Skeletal muscle satellite cell (primary cell): ENCODE measurements around the gene LYPD4.

Source experiments
- H3K27me3 ChIP-seq: 2 replicates; pipeline ENCODE4 v1.7.0; 2013; ENCODE audit warnings: low read length; ENCODE audit not compliant: control insufficient read depth, insufficient read depth
- H3K36me3 ChIP-seq: 2 replicates; pipeline ENCODE4 v1.7.0; 2013; ENCODE audit warnings: mild to moderate bottlenecking, control low read depth, low read length; ENCODE audit not compliant: insufficient read depth
- H3K4me1 ChIP-seq: 2 replicates; pipeline ENCODE4 v1.7.0; 2013; ENCODE audit warnings: low read length; ENCODE audit not compliant: control insufficient read depth, insufficient read depth
- H3K4me2 ChIP-seq: 2 replicates; pipeline ENCODE4 v1.7.0; 2013; ENCODE audit warnings: mild to moderate bottlenecking, low read length
- H3K4me3 ChIP-seq: 2 replicates; pipeline ENCODE4 v1.7.0; 2013; ENCODE audit warnings: low read length
- H3K9ac ChIP-seq: 2 replicates; pipeline ENCODE4 v1.7.0; 2013; ENCODE audit warnings: mild to moderate bottlenecking, low read depth, low read length, moderate library complexity
- H3K9me3 ChIP-seq: replicated peaks from 2 replicates; pipeline ENCODE4 v1.7.0; 2013; ENCODE audit warnings: mild to moderate bottlenecking, control low read depth, low read length

Gene LYPD4

DNA sequence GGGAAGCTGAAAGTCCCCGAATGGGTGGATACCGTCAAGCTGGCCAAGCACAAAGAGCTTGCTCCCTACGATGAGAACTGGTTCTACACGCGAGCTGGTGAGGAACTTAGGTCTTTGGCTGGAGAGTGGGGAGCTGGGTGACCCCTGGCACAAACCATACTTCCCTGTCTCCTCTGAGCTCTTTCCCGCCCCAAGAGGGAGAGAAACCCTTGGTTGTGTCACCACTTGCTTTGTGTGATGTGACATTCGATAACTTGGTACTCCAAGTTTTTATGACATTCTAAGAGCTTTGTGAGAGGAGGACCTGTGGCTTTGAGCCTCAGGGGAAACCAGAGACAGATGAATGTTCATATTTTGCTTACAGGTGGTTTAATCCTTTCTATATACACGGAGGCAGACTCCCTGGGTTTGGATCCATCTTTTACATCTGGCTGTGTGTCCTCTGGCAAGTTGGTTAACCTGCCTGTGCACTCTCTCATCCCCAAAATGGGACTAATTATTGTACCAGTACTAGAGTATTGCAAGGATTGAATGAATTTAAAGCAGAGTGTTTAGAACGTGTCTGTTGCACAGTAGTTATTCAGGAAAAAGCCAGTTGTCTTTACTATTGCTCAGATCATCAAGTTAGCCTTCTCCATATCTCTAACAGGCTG is 16.8 kb upstream of the LYPD4 start:
- peak overlapping the region; percentile 97 for H3K4me2 ChIP-seq

DNA sequence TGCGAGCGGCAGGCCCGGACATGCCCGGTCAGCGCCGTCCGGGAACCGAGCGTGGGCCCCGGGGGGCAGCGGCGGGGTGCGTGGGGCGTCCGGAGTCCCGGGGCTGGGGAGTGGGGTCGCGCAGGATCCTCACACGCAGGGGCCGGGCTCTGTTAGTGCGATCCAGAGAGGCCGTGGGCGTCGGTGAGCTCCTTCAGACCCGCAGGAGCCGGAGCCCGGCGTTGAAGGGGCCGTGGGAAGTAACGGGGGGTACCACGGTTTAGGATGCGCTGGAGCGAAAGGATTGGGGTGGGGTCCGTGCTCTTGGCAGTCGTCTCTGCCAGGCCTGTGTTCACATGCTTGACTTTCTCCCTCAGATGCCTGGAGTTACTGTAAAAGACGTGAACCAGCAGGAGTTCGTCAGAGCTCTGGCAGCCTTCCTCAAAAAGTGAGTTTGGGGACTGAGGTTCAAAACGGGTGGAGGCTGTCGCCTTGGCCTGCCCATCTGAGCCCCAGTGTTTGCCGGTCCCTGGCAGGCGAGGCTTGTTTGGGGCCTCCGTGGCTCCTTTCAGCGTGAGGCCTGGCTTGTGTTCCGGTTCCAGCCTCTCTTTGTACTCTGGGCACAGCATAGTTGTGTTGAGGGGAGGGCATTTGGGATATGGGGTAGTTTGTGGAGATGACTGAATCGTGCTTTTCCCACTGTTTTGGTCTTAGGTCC is 16.1 kb upstream of the LYPD4 start:
- peak overlapping the region; percentile 97 for H3K4me2 ChIP-seq
- peaks cover 25% of the 10 kb centered on the region for H3K4me1 ChIP-seq
- no peaks in the 10 kb centered on the region for H3K27me3 ChIP-seq
- H3K9me3 ChIP-seq = no peaks in the 10 kb centered on the region
- peak overlapping the region; percentile 99 for H3K9ac ChIP-seq
- peaks cover 47% of the 10 kb centered on the region for H3K36me3 ChIP-seq
- peak overlapping the region; percentile 90 for H3K4me3 ChIP-seq

More for the DNA sequence above, 16.8 kb upstream of the LYPD4 start:
- H3K4me3 ChIP-seq = peak overlapping the region; percentile 90
- H3K4me1 ChIP-seq = peaks cover 25% of the 10 kb centered on the region
- no peaks in the 10 kb centered on the region for H3K27me3 ChIP-seq
- peak overlapping the region; percentile 99 for H3K9ac ChIP-seq
- H3K36me3 ChIP-seq = peaks cover 49% of the 10 kb centered on the region
- no peaks in the 10 kb centered on the region for H3K9me3 ChIP-seq

- Histone ChIP-seq H3K4me1 (peaks cover 25% of the 10 kb centered on the region), H3K9me3 (no peaks in the 10 kb centered on the region), H3K36me3 (peaks cover 41% of the 10 kb centered on the region), H3K27me3 (peaks cover 4% of the 10 kb centered on the region), H3K9ac (peak within 1 kb of the TSS; percentile 99), H3K4me3 (peak within 1 kb of the TSS; percentile 90), H3K4me2 (peak within 1 kb of the TSS; percentile 97)
Measured at GRCh38 chr19:41859618-41860418, 15.3 kb upstream of the LYPD4 start, which contains the start of gene RPS19. Gene RPS19 (plus strand): TSS chr19:41860255. CDS start chr19:41860775, 520 bp downstream.

- Histone ChIP-seq H3K4me3 (peak overlapping the region; percentile 90), H3K9me3 (no peaks in the 10 kb centered on the region), H3K4me1 (peaks cover 25% of the 10 kb centered on the region), H3K27me3 (peaks cover 11% of the 10 kb centered on the region), H3K9ac (peak overlapping the region; percentile 62), H3K36me3 (peaks cover 35% of the 10 kb centered on the region), H3K4me2 (peak overlapping the region; percentile 80)
Measured at GRCh38 chr19:41859213-41859617, 14.7 kb upstream of the LYPD4 start.

DNA sequence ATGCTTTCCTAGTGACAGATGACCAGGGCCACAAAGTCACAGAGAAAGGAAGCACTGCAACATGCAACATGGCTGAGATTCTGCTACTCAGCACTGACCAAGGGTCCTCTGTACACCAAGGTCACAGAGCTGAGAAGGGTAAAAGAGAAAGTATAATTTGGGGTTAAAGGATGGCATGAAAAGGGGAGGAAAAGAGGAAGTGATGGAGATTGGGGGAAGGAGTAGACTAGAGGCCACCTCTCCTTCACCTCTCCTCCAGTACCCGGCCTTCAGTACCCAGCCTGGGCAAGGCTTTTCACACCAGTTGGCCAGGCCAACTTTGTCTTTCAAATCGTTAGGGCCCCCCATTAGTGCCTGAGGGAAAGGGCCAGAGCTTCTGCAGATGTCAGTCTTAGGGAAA is 9.3 kb upstream of the LYPD4 start:
- Histone ChIP-seq H3K9ac (no peak overlapping the region), H3K27me3 (peaks cover 53% of the 10 kb centered on the region), H3K4me2 (no peak overlapping the region), H3K4me3 (no peak overlapping the region), H3K36me3 (no peaks in the 10 kb centered on the region), H3K9me3 (no peaks in the 10 kb centered on the region), H3K4me1 (no peaks in the 10 kb centered on the region)

- no peak overlapping the region for H3K4me3 ChIP-seq
- H3K27me3 ChIP-seq = peaks cover 53% of the 10 kb centered on the region
- H3K4me1 ChIP-seq = no peaks in the 10 kb centered on the region
- no peaks in the 10 kb centered on the region for H3K9me3 ChIP-seq
- no peak overlapping the region for H3K9ac ChIP-seq
- no peaks in the 10 kb centered on the region for H3K36me3 ChIP-seq
- H3K4me2 ChIP-seq = no peak overlapping the region
Measured at GRCh38 chr19:41853344-41853743, 8.9 kb upstream of the LYPD4 start.

GRCh38 chr19:41851456-41851855 is 7.0 kb upstream of the LYPD4 start:
- Histone ChIP-seq H3K9ac (no peak overlapping the region), H3K4me1 (no peaks in the 10 kb centered on the region), H3K36me3 (no peaks in the 10 kb centered on the region), H3K9me3 (no peaks in the 10 kb centered on the region), H3K4me2 (no peak overlapping the region), H3K27me3 (peaks cover 53% of the 10 kb centered on the region), H3K4me3 (no peak overlapping the region)

DNA sequence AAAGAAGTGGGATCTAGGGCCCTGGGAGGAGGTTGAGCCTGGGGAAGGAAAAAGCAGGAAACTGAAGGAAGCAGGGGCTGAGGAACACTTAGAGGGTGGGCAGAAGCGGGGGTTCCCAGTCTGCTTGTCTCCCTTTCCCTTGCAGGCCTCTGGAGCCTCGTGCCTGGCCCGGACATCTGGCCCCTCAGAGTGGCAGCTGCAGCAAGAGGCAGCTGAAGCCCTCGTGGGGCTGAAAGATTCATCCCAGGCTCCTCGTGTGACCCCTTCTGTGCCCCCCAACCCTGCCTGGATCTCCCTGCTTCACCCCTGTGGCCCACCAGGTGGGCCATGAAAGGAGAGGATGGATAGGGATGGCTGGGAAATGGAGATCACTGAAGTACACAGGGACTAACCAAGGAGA is 5.9 kb upstream of the LYPD4 start:
- Histone ChIP-seq H3K4me2 (no peak overlapping the region), H3K4me3 (no peak overlapping the region), H3K4me1 (no peaks in the 10 kb centered on the region), H3K9ac (no peak overlapping the region), H3K36me3 (no peaks in the 10 kb centered on the region), H3K9me3 (no peaks in the 10 kb centered on the region), H3K27me3 (peaks cover 53% of the 10 kb centered on the region)

- Histone ChIP-seq H3K4me3 (no peak overlapping the region), H3K9ac (no peak overlapping the region), H3K27me3 (peaks cover 41% of the 10 kb centered on the region), H3K4me1 (no peaks in the 10 kb centered on the region), H3K9me3 (no peaks in the 10 kb centered on the region), H3K36me3 (no peaks in the 10 kb centered on the region), H3K4me2 (no peak overlapping the region)
Measured at GRCh38 chr19:41849067-41849466, 4.6 kb upstream of the LYPD4 start.

DNA sequence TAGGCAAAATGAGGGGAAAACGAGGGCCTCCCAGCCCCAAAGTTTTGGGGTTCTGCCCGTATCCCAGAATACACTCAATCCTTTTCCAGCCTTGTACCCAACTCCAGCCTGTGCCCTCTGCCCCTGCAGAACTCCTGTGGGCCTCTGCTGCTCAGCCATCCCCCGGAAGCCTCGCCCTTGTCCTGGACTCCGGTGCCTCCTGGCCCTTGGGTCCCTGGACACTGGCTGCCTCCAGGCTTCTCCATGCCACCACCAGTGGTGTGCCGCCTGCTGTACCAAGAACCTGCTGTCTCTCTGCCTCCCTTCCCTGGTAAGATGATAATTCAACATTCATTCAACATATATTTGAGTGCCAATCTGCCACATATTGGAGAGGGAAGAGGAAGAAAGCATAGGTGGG is 4.2 kb upstream of the LYPD4 start:
- H3K36me3 ChIP-seq = no peaks in the 10 kb centered on the region
- H3K9ac ChIP-seq = no peak overlapping the region
- H3K27me3 ChIP-seq = peaks cover 37% of the 10 kb centered on the region
- H3K4me1 ChIP-seq = no peaks in the 10 kb centered on the region
- H3K4me3 ChIP-seq = no peak overlapping the region
- H3K9me3 ChIP-seq = no peaks in the 10 kb centered on the region
- H3K4me2 ChIP-seq = no peak overlapping the region

DNA sequence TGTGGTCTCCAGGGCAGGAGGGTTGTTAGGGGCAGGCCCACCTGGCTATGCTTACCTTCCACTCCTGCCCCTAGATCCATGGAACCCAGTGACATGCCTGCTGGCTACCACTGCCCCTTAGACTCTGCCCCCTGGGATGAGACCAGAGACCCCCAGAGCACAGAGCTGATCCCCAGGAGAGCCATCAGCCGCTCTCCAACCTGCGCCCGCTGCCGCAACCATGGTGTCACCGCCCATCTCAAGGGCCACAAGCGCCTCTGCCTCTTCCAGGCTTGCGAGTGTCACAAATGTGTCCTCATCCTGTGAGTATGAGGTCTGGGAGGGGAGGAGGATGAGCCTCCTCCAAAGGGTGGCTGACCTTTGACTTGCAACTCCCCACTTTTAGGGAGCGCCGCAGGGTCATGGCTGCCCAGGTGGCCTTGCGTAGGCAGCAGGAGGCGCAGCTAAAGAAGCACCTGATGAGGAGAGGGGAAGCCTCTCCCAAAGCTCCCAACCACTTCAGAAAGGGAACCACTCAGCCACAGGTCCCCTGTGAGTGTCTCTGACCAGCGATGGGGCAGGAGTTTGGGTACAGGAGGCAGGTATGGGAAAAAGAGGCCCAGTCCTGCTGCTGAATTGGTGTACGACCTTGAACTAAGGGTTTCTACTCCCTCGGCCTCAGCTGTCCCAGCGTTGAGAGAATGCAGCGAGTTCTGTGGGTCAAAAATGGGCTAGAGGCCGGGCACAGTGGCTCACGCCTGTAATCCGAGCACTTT is 3.0 kb upstream of the LYPD4 start:
- Histone ChIP-seq H3K36me3 (no peaks in the 10 kb centered on the region), H3K9ac (no peak overlapping the region), H3K4me1 (no peaks in the 10 kb centered on the region), H3K4me3 (no peak overlapping the region), H3K9me3 (no peaks in the 10 kb centered on the region), H3K4me2 (no peak overlapping the region), H3K27me3 (peaks cover 27% of the 10 kb centered on the region)
